ENCODE results near the gene SDCCAG8. TPM values are rescaled to one million over a fixed set of nuclear protein-coding genes. Genes with fewer than 3 reads are reported as not detected.
A peak's percentile ranks its signal among the peaks of the same experiment; 100 is the strongest.

Gene SDCCAG8
- total and polyA plus RNA-seq, 4 donors: 8.5 to 25.8 (median 17.5) TPM

GRCh38 chr1:243474906-243475305 lies 219.1 kb downstream of the SDCCAG8 start (continued):
- TF ChIP-seq TAF1 (conservative IDR thresholded peaks at IDR 0.05) (no peak), HNF4G (IDR thresholded peaks at IDR 0.05) (no peak)

GRCh38 chr1:243475966-243476365 lies 220.1 kb downstream of the SDCCAG8 start:
- Histone ChIP-seq H3K9ac (ENCODE audit: low read depth in 1 of 2, low read length in 2 of 2) (no peak overlapping the region), H3K27me3 (ENCODE audit: control insufficient read depth in 4 of 4, insufficient read depth in 4 of 4, low read length in 3 of 4) (no peaks in the 10 kb centered on the region), H3K4me3 (ENCODE audit: low read depth in 1 of 3, low read length in 3 of 3) (no peak overlapping the region), H3K9me3 (ENCODE audit: control insufficient read depth in 4 of 4, low read length in 3 of 4) (no peaks in the 10 kb centered on the region), H3K27ac (ENCODE audit: low read depth in 1 of 2, low read length in 2 of 2) (no peak overlapping the region), H3K36me3 (ENCODE audit: control insufficient read depth in 4 of 4, insufficient read depth in 3 of 4, low read depth in 1 of 4, low read length in 3 of 4) (peaks cover 0 to 5% (median 0%) of the 10 kb centered on the region in 4 donors), H3K4me1 (ENCODE audit: control insufficient read depth in 4 of 4, insufficient read depth in 4 of 4, low read length in 3 of 4) (peaks cover 0 to 11% (median 2%) of the 10 kb centered on the region in 4 donors)
- TF ChIP-seq SP1 (IDR thresholded peaks at IDR 0.05) (no peak), RAD21 (IDR thresholded peaks at IDR 0.05) (peak; percentile 43 to 53)
- 89% methylated on average over 7 of the region's 7 CpGs for WGBS
- DNase-seq (ENCODE audit: low spot score): no peak

GRCh38 chr1:243477731-243478290 lies 222.0 kb downstream of the SDCCAG8 start:
- TF ChIP-seq JUND (IDR thresholded peaks at IDR 0.05): no peak
- TF ChIP-seq GABPA (IDR thresholded peaks at IDR 0.05 in 1 of 2, conservative IDR thresholded peaks at IDR 0.05 in 1 of 2): no peak
- no peak for TF ChIP-seq ZBTB33 (IDR thresholded peaks at IDR 0.05)
- TF ChIP-seq EGR1 (IDR thresholded peaks at IDR 0.05; ENCODE audit: low read depth in 2 of 2): no peak
- no peak overlapping the region for H3K27ac ChIP-seq (ENCODE audit: low read depth in 1 of 2, low read length in 2 of 2)
- peaks cover 0 to 5% (median 0%) of the 10 kb centered on the region in 4 donors for H3K36me3 ChIP-seq (ENCODE audit: control insufficient read depth in 4 of 4, insufficient read depth in 3 of 4, low read depth in 1 of 4, low read length in 3 of 4)
- H3K4me1 ChIP-seq (ENCODE audit: control insufficient read depth in 4 of 4, insufficient read depth in 4 of 4, low read length in 3 of 4): peaks cover 0 to 5% (median 2%) of the 10 kb centered on the region in 4 donors
- H3K9me3 ChIP-seq (ENCODE audit: control insufficient read depth in 4 of 4, low read length in 3 of 4): no peaks in the 10 kb centered on the region
- no peak for DNase-seq (ENCODE audit: low spot score)
- no peak overlapping the region for H3K4me3 ChIP-seq (ENCODE audit: low read depth in 1 of 3, low read length in 3 of 3)
- WGBS: 88% methylated on average over 7 of the region's 7 CpGs
- no peak overlapping the region for H3K9ac ChIP-seq (ENCODE audit: low read depth in 1 of 2, low read length in 2 of 2)
- no peaks in the 10 kb centered on the region for H3K27me3 ChIP-seq (ENCODE audit: control insufficient read depth in 4 of 4, insufficient read depth in 4 of 4, low read length in 3 of 4)

- DNase-seq (ENCODE audit: low spot score): no peak
- H3K9ac ChIP-seq (ENCODE audit: low read depth in 1 of 2, low read length in 2 of 2): no peak overlapping the region
- 96% methylated on average over 5 of the region's 5 CpGs for WGBS
- no peaks in the 10 kb centered on the region for H3K36me3 ChIP-seq (ENCODE audit: control insufficient read depth in 4 of 4, insufficient read depth in 3 of 4, low read depth in 1 of 4, low read length in 3 of 4)
- H3K27me3 ChIP-seq (ENCODE audit: control insufficient read depth in 4 of 4, insufficient read depth in 4 of 4, low read length in 3 of 4): no peaks in the 10 kb centered on the region
- no peak overlapping the region for H3K4me3 ChIP-seq (ENCODE audit: low read depth in 1 of 3, low read length in 3 of 3)
- H3K4me1 ChIP-seq (ENCODE audit: control insufficient read depth in 4 of 4, insufficient read depth in 4 of 4, low read length in 3 of 4): peaks cover 0 to 13% (median 7%) of the 10 kb centered on the region in 4 donors
- no peak overlapping the region for H3K27ac ChIP-seq (ENCODE audit: low read depth in 1 of 2, low read length in 2 of 2)
- no peaks in the 10 kb centered on the region for H3K9me3 ChIP-seq (ENCODE audit: control insufficient read depth in 4 of 4, low read length in 3 of 4)
- TF ChIP-seq REST (IDR thresholded peaks at IDR 0.05) (no peak), TAF1 (conservative IDR thresholded peaks at IDR 0.05) (no peak), SP1 (IDR thresholded peaks at IDR 0.05) (no peak), FOXA1 (IDR thresholded peaks at IDR 0.05) (no peak), HNF4A (conservative IDR thresholded peaks at IDR 0.05) (no peak), GABPA (IDR thresholded peaks at IDR 0.05 in 1 of 2, conservative IDR thresholded peaks at IDR 0.05 in 1 of 2) (no peak), FOXA2 (IDR thresholded peaks at IDR 0.05) (no peak), YY1 (IDR thresholded peaks at IDR 0.05) (no peak), ATF3 (IDR thresholded peaks at IDR 0.05) (no peak), CTCF (IDR thresholded peaks at IDR 0.05; ENCODE audit: low read depth, low read length, missing input control) (no peak), RAD21 (IDR thresholded peaks at IDR 0.05) (no peak), RXRA (IDR thresholded peaks at IDR 0.05) (no peak), NR2F2 (IDR thresholded peaks at IDR 0.05) (no peak), HNF4G (IDR thresholded peaks at IDR 0.05) (no peak), MAX (IDR thresholded peaks at IDR 0.05) (no peak), EGR1 (IDR thresholded peaks at IDR 0.05; ENCODE audit: low read depth in 2 of 2) (no peak)
Observed at GRCh38 chr1:243481101-243481500, 225.3 kb downstream of the SDCCAG8 start.
